Activated CD4-positive, alpha-beta T cell treated with anti-CD3 and anti-CD28 coated beads for 24 hours (primary cell): ENCODE results near the gene IFIT1.
"Not testable (repeated sequence)": the region's sequence is repeated elsewhere in the genome, so short reads cannot be mapped to it uniquely, and the experiment has no call there.

ENCODE experiments used
- DNase-seq, 2 donors: peaks; one replicate each; pipeline ENCODE4 v3.0.0-alpha.2; 2020; ENCODE audit warnings: low read depth in 2 of 2

The IFIT1 gene

GRCh38 chr10:89440226-89441009 lies 48.0 kb downstream of the IFIT1 start:
- DNase-seq: no peak

GRCh38 chr10:89442289-89442688 lies 49.9 kb downstream of the IFIT1 start:
- DNase-seq: no peak

- not testable (repeated sequence) for DNase-seq
Measured at GRCh38 chr10:89444819-89445218, 52.4 kb downstream of the IFIT1 start.

GRCh38 chr10:89450901-89451300 lies 58.5 kb downstream of the IFIT1 start:
- no peak for DNase-seq

GRCh38 chr10:89452193-89452592 lies 59.8 kb downstream of the IFIT1 start:
- no peak for DNase-seq

GRCh38 chr10:89454561-89455347 lies 62.3 kb downstream of the IFIT1 start:
- no peak for DNase-seq
